Activated CD4-positive, alpha-beta T cell treated with anti-CD3 and anti-CD28 coated beads for 4 hours (primary cell): ENCODE measurements around the gene DOP1B.

ENCODE experiments used
- DNase-seq, 2 donors: peaks; one replicate each; pipeline ENCODE4 v3.0.0-alpha.2; 2020

Gene DOP1B

GRCh38 chr21:36205962-36206361 lies 49.3 kb downstream of the DOP1B start:
- DNase-seq = no peak
